Ramos (cell line): ENCODE data around the gene SLC5A11.

Source experiments
- in situ Hi-C: fragments of 300-500 bp; cut with MboI; formaldehyde crosslinking; loops from one replicate; pipeline ENCODE4 v1.14.3; 2022; ENCODE audit warnings: low sequenced_read_pairs; ENCODE audit not compliant: unreplicated experiment

SLC5A11 gene

GRCh38 chr16:24955975-24956731, 110.4 kb downstream of the SLC5A11 start:
- in situ Hi-C loops: no loop called here

GRCh38 chr16:24957887-24958286, 112.1 kb downstream of the SLC5A11 start:
- in situ Hi-C loops: no loop called here
